NCI-H1417 (cell line): ENCODE results near the gene CTXN1.
"Not testable (repeated sequence)": the region's sequence is repeated elsewhere in the genome, so short reads cannot be mapped to it uniquely, and the experiment has no call there.

Experiments used
- DNase-seq, 3 experiments: peaks; one replicate each; lab custom pipeline; 2025; lab: John Stamatoyannopoulos, UW

The CTXN1 gene

DNA sequence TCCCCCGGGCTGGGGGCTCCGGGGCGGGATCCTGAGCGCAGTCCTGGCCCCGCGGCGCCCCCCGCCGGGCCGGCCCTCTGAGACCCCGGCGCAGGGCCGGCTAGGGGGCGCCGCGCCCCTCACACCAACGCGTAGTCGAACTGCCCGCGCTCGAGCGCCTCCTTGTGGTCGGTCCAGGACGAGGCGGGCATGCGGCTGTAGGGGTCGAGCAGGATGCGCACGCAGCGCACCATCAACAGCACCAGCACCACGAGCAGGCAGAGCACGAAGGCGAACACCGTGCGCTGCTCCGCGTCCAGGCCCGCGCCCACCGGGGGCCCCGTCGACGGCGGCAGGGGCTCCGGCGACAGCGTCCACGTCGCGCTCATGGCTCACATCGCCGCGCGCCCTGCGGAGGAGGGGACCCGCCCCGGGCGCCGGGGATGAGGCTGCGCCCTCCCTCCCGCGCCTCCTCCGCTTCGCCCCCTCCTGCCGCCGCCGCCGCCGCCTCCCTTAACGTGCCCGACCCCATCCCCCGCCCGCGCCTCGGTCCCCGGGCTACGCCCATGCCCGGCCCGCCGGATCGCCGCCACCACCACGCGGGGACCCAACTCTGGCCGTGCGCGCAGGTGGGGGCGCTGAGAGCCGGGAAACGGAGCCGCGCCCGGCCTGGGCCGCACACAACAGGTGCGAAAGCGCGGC is 624 bp downstream of the CTXN1 start:
- peak; percentile 58 to 88 (median 88) for DNase-seq

DNA sequence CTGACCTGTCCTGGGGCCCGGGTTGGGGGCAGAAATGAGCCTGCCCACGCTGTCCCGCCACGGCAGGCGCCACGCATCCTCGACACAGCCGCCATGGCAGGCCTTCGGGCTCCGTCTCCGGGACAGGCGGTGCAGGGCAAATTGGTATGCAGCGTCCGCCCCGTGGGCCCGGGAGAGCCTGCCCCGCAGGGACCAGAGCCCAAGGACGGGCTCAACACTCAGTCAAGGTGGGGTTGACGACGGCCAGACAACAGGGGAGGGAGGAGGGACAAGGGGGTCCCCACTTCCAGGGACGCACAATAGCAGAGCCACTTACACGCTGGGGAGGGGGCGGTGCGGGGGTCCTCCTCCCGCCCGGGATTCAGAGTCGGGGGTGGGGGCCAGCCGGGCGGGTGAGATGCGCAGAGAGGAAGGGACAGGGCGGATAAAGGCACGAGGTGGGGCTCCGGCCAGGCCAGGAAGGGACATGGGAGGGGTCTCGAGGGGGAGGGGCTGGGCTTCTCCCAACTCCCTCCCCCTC is 1.2 kb downstream of the CTXN1 start:
- DNase-seq = no peak

- no peak for DNase-seq
Measured at GRCh38 chr19:7924241-7924640, 1.7 kb downstream of the CTXN1 start.

- DNase-seq = no peak
Measured at GRCh38 chr19:7923295-7924191, 2.4 kb downstream of the CTXN1 start.

- DNase-seq = no peak
Measured at GRCh38 chr19:7922836-7923195, 3.1 kb downstream of the CTXN1 start.

DNA sequence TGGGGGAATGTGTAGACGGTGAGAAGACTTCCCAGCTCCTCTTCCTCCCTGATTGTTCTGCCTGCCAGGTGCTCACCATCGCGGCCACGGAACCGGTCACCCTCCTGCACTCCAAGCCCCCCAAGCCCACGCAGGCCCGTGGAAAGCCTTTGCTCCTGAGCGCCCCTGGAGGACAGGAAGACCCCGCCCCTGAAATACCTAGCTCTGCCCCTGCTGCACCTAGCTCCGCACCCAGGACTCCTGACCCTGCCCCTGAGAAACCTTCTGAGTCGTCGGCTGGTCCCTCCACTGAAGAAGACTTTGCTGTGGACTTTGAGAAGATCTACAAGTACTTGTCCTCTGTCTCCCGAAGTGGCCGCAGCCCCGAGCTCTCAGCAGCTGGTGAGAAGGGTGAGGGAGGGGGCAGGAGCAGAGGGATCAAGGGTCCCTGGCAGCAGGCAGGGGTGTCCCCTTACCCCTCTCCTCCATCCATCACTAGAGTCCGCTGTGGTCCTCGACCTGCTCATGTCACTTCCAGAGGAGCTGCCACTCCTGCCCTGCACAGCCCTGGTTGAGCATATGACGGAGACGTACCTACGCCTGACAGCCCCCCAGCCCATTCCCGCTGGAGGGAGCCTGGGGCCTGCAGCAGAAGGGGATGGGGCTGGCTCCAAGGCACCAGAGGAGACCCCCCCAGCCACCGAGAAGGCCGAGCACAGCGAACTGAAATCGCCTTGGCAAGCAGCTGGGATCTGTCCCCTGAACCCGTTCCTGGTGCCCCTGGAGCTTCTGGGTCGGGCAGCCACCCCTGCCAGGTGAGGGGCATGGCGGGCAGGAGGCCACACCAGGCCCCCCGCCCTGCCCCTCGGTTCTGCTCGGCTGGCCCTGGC is 3.7 kb downstream of the CTXN1 start:
- DNase-seq = no peak

DNA sequence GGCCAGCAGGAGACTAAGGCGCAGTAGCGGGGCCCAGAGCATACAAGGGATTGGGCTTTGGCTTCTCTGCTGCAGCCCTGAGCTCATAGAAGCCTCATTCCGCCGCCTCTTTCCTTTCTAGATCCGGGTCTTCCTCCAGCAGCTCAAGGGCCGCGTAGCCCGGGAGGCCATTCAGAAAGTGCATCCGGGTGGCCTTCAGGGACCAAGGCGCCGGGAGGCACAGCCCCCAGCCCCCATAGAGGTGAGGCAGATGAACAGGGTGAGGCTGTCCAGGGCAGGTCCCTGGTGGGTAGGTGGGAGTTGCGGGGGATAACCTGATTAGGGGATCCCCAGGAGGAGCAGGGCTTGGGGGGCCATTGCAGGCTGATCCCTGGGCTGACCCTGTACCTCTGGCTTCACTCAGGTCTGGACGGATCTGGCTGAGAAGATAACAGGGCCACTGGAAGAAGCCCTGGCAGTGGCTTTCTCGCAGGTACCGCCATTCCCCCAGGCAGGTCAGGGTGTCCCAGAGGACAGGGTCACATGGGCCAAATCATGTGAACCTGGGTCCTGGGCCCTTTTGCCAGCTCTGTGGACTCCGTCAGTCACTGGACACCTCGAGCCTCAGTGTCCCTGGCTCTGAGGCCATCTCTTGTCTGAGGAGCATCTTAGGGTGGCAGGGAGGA is 4.5 kb downstream of the CTXN1 start:
- no peak for DNase-seq

- peak; percentile 91 to 99 (median 98) for DNase-seq
Measured at GRCh38 chr19:7920519-7921301, 5.2 kb downstream of the CTXN1 start.

GRCh38 chr19:7919610-7920518 is 6.1 kb downstream of the CTXN1 start, which contains the start of gene SNAPC2:
Gene SNAPC2 (plus strand): TSS chr19:7920338. CDS start chr19:7920367, 29 bp downstream.
- peak; percentile 85 to 99 (median 98) for DNase-seq

DNA sequence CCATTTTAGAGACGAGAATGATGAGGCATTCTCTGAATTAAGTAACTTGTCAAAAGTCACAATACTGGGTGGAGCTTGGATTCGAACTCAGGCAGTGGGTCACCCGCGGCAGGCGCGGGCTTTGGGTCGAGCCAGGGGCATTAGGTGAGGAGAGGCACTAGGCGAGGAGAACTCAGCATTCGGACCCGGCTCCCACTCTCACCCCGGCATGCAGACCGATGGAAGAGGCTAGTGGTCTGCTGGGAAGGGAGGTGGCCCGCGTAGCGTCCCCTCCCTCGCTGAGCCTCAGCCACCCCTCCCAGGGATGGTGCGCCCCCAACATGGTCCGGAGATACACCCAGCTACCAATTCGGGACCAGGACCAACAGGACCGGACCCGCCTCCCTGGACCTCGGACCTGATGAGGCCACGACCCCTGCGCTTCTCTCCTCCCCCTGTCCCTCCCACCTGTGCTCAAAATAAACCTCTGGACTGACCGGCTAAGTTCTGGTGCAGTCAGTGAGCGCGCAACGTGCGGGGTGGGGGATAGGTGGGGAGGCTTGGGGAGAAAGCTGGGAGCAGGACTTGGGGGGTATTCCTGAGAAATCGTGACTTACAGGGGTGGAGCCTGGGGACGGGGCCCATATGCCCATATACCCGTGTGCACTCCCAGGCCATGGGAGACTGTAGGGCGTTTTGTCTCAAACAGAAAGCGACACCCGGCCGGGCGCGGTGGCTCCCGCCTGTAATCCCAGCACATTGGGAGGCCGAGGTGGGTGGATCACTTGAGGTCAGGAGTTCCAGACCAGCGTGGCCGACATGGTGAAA is 7.1 kb downstream of the CTXN1 start:
- DNase-seq = peak in 1 of 3 experiments; percentile 6

GRCh38 chr19:7918062-7918614 is 7.8 kb downstream of the CTXN1 start:
- DNase-seq = not testable (repeated sequence)

DNA sequence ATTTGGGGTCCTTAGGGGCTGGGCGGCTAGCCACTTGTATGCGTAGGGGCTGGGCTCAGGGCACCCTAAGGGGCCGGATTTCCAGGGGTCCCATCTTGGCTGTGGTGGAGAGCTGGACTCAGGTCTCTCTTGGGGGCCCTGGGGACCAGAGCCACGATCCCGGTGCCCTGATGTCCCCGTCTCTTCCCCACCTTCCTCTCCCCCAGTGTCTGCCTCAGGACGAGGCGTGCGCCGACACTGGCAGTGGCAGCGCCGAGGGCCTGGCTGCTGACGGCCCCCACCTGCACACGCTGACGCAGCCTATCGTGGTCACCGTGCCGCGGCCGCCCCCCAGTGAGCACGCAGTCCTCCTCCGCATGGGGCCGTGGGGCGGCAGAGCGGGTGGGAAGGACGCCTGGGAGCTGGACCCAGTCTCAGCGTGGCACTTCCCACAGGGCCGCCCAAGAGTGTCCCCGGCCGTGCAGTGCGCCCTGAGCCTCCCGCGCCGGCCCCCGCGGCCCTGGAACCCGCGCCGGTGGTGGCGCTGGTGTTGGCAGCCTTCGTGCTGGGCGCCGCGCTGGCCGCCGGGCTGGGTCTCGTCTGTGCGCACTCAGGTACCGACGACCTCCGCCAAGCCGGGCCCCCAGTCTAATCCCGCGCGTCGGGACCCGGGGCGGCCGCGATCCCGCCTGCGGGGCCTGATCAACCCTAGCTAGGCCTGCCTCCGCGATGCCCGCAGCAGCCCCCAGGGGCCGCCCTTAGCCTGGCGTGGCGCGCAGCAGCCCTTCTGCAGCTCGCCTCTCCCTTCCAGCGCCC is 8.5 kb downstream of the CTXN1 start:
- DNase-seq = peak in 2 of 3 experiments; percentile 69 to 77

DNA sequence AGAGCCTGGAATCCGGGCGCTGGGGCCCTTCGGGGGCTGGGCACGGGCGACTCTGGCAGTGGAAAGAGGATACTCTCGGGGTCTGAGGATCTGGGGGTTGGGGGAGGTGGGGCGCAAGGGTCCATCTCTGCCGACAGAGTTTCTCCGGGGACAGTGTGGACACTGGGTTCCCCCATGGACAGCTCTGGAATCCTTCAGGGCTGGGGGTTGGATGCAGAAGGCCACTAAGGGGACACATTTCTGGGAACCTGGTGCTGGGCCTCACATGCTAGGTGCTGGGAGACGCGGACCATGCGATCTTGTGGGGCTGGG is 9.0 kb downstream of the CTXN1 start:
- peak in 2 of 3 experiments; percentile 41 to 50 for DNase-seq

DNA sequence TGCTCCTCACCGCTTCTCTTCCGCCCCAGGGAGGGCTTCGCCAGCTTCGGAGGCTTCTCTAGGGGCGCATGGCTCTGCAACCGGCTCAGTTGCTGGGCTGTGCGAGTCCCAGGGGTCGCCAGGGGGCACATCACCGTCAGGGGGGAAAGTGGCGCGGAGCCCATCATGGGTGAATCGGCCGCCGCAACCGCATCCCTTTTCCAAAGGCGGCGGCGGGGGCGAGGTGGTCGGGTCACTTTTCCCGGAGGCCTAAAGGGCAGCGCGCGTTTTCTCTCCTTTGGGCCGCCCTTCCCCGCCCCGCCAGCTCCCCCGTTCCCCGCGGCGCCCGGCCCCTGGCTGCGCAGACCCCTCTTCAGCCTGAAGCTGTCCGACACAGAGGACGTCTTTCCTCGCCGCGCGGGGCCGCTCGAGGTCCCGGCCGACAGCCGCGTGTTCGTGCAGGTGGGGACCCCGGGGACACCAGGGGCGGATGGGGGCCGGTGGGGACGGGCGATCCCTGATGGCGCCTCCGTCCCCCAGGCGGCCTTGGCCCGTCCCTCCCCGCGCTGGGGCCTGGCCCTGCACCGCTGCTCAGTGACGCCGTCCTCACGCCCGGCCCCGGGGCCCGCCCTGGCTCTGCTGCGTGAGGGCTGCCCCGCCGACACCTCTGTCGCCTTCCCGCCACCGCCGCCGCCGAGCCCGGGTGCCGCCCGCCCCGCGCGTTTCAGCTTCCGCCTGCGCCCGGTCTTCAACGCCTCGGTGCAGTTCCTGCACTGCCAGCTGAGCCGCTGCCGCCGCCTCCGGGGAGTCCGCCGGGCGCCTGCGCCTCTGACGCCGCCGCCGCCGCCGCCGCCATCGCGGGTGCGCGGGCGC is 9.6 kb downstream of the CTXN1 start:
- DNase-seq = peak in 2 of 3 experiments; percentile 48 to 55

DNA sequence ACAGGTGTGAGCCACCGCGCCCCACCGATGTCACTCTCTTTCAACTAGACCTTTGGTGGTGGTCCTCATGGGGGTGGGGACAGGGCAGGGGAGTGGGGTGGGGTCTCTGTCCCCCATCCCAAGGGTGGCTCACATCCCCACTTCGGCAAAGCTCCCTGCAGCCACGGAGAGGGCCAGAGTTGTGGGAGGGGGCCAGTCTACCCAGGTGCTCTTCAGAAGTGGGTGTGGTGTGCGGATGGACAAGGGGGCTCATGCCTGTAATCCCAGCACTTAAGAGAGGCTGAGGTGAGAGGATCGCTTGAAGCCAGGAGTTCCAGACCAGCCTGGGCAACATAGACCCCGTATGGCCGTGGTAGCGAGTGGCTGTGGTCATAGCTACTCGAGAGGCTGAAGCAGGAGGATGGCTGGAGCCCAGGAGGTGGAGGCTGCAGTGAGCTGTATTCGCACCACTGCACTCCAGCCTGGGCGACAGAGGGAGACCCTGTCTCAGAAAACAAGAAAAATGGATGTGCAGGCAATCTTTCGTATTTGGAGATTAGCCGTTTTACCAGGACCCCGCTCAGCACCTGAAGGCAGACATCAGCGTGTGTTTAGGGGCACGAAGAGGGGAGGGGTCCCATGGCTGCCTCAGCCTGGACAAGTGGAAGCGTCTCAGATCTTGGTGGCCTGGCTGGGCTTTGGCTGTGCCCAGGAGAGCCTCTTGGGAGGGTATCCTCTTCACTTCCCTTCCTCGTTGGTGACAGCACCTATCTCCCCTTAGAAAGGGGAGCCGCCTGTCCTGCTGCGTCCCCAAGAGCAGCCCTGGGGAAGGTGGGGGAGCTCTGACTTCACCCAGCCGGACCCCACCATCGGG is 10.5 kb downstream of the CTXN1 start:
- no peak for DNase-seq

DNA sequence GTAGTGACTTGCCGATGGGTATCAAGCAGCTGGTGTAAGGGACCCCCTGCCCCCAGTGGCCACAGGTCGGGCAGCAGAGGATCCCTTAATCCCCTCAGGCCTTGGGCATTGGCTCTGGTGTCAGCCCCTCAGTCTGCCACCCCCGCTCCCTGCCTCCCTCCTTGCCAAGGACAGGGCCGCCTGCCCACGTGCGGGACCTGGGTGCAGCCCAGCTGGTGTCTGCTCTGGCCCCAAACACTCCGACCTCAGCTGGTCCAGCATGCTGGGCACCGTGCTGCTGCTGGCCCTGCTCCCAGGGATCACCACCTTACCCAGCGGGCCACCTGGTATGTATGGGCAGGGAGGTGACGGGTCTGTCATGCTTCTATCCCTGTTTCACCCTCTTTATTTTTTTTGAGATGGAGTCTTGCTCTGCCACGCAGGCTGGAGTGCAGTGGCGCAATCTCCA is 11.3 kb downstream of the CTXN1 start, which contains the start of gene TGFBR3L:
Gene TGFBR3L, plus strand, starts transcription at position 233 of the 448 bp plus-strand sequence.
- DNase-seq = no peak
